Esophagus squamous epithelium (tissue), 5 donors: ENCODE results near the gene SMAD7. TPM values are rescaled to one million over a fixed set of nuclear protein-coding genes. Genes with fewer than 3 reads are reported as not detected.

ENCODE experiments used
- DNase-seq: peaks from one replicate; lab custom pipeline; 2025; lab: John Stamatoyannopoulos, UW
- H3K27ac ChIP-seq, 4 donors: fragments of 200-600 bp; sonication (generic); one replicate each; pipeline ENCODE4 v1.5.1; 2016 to 2019; ENCODE audit warnings: mild to moderate bottlenecking in 1 of 4
- H3K27me3 ChIP-seq, 4 donors: fragments of 200-600 bp; sonication (generic); 1 replicate in 3 of 4; 2 replicates in 1 of 4; pipeline versions ENCODE4 v1.5.1 to v1.6.0; 2017 to 2021; ENCODE audit warnings: antibody characterized with exemption in 1 of 4
- H3K36me3 ChIP-seq, 3 donors: fragments of 200-600 bp; sonication (generic); one replicate each; pipeline ENCODE4 v1.5.1; 2016 to 2019
- H3K4me1 ChIP-seq, 3 donors: fragments of 200-600 bp; sonication (generic); one replicate each; pipeline ENCODE4 v1.5.1; 2017 to 2019
- H3K4me3 ChIP-seq, 4 donors: fragments of 200-600 bp; sonication (generic); 1 replicate in 3 of 4; 2 replicates in 1 of 4; pipeline ENCODE4 v1.5.1; 2016 to 2019; ENCODE audit warnings: mild to moderate bottlenecking in 2 of 4, moderate library complexity in 1 of 4
- H3K9me3 ChIP-seq, 3 donors: fragments of 200-600 bp; sonication (generic); one replicate each; pipeline ENCODE4 v1.5.1; 2016 to 2019
- CTCF ChIP-seq, 6 experiments: fragments of 450-650 bp in 4 of 6; fragments of 200-600 bp in 2 of 6; sonication (generic) in 2 of 6; IDR thresholded peaks; one replicate each; pipeline ENCODE4 v1.5.1; 2016 to 2019; ENCODE audit warnings: antibody characterized with exemption in 6 of 6, mild to moderate bottlenecking in 4 of 6, moderate library complexity in 4 of 6
- POLR2A ChIP-seq, 4 donors: fragments of 450-650 bp; IDR thresholded peaks; one replicate each; pipeline ENCODE4 v1.6.1; 2017; ENCODE audit warnings: antibody characterized with exemption in 4 of 4, mild to moderate bottlenecking in 4 of 4, moderate library complexity in 3 of 4
- WGBS, 2 donors: methylation state at CpG; one replicate each; pipeline ENCODE4 v1.1.5; 2018; 5-methylcytosine and 5-hydroxymethylcytosine counted together
- intact Hi-C: fragments of 100-400 bp; cut with DNase I; formaldehyde crosslinking; loops from one replicate; pipeline ENCODE4 v1.15.0; 2022
- total RNA-seq, 4 donors: library from RNA; depleted of rRNA; stranded (reverse); fragments of >200 nt; gene quantifications; one replicate each; pipeline ENCODE4 v1.1.0, GENCODE V29; 2016
- donor health status: DM: yes; HTN: yes; CAD: no.

The SMAD7 gene
- total RNA-seq, 4 donors from 2014 or later: 4.2 to 26.5 (median 9.0) TPM

GRCh38 chr18:48996901-48997463, 46.2 kb upstream of the SMAD7 start:
- Histone ChIP-seq H3K9me3 (no peaks in the 10 kb centered on the region), H3K27ac (no peak overlapping the region), H3K4me1 (peaks cover 0 to 47% (median 12%) of the 10 kb centered on the region in 3 donors), H3K4me3 (no peak overlapping the region), H3K36me3 (no peaks in the 10 kb centered on the region), H3K27me3 (no peaks in the 10 kb centered on the region)
- TF ChIP-seq POLR2A (IDR thresholded peaks at IDR 0.05) (no peak), CTCF (IDR thresholded peaks at IDR 0.05) (no peak)
- intact Hi-C loops: no loop called here
- no peak for DNase-seq
- 40 to 86% methylated on average over 1 to 5 of the region's 8 CpGs for WGBS, 2 donors

GRCh38 chr18:48996041-48996440, 45.3 kb upstream of the SMAD7 start:
- WGBS, 2 donors: 74 to 90% methylated on average over 3 of the region's 4 CpGs

GRCh38 chr18:48994926-48995835, 44.4 kb upstream of the SMAD7 start:
- no peak for TF ChIP-seq CTCF (IDR thresholded peaks at IDR 0.05)
- no peak for TF ChIP-seq POLR2A (IDR thresholded peaks at IDR 0.05)
- Histone ChIP-seq H3K27me3 (no peaks in the 10 kb centered on the region), H3K4me1 (peaks cover 0 to 56% (median 12%) of the 10 kb centered on the region in 3 donors), H3K36me3 (no peaks in the 10 kb centered on the region), H3K4me3 (no peak overlapping the region), H3K9me3 (no peaks in the 10 kb centered on the region), H3K27ac (peak overlapping the region in 1 of 4 donors; percentile 43)
- WGBS, 2 donors: 93 to 97% methylated on average over 10 to 19 of the region's 20 CpGs
- intact Hi-C loops: no loop called here
- no peak for DNase-seq

More at GRCh38 chr18:48996041-48996440, 45.3 kb upstream of the SMAD7 start:
- DNase-seq: no peak
- no peaks in the 10 kb centered on the region for H3K9me3 ChIP-seq
- peaks cover 0 to 48% (median 12%) of the 10 kb centered on the region in 3 donors for H3K4me1 ChIP-seq
- intact Hi-C loops: no loop called here
- no peak overlapping the region for H3K27ac ChIP-seq
- no peaks in the 10 kb centered on the region for H3K27me3 ChIP-seq
- no peak for TF ChIP-seq POLR2A (IDR thresholded peaks at IDR 0.05)
- no peak for TF ChIP-seq CTCF (IDR thresholded peaks at IDR 0.05)
- H3K36me3 ChIP-seq: no peaks in the 10 kb centered on the region
- H3K4me3 ChIP-seq: no peak overlapping the region

GRCh38 chr18:48994044-48994651, 43.4 kb upstream of the SMAD7 start:
- Histone ChIP-seq H3K27me3 (no peaks in the 10 kb centered on the region), H3K4me3 (peak overlapping the region in 1 of 4 donors; percentile 11), H3K4me1 (peaks cover 0 to 56% (median 12%) of the 10 kb centered on the region in 3 donors), H3K36me3 (no peaks in the 10 kb centered on the region), H3K9me3 (no peaks in the 10 kb centered on the region), H3K27ac (peak overlapping the region in 3 of 4 donors; percentile 49 to 60 (median 53))
- intact Hi-C loops: no loop called here
- no peak for TF ChIP-seq CTCF (IDR thresholded peaks at IDR 0.05)
- TF ChIP-seq POLR2A (IDR thresholded peaks at IDR 0.05): no peak
- 24 to 32% methylated on average over 15 of the region's 15 CpGs for WGBS, 2 donors
- no peak for DNase-seq
